Mammary epithelial cell (primary cell): ENCODE measurements around the gene LRRC27.
"Not testable (repeated sequence)": the region's sequence is repeated elsewhere in the genome, so short reads cannot be mapped to it uniquely, and the experiment has no call there.

Experiments used
- EZH2 ChIP-seq: IDR thresholded peaks from 2 replicates; pipeline ENCODE4 v1.6.1; 2012; ENCODE audit warnings: low read length, inconsistent platforms, borderline replicate concordance
- TF ChIP-seq, protein P1 (sequence below), 2 donors: IDR thresholded peaks in 1 of 2; conservative IDR thresholded peaks in 1 of 2; 2 replicates each; pipeline ENCODE4 v1.5.1; 2011 to 2012; ENCODE audit warnings: inconsistent platforms in 2 of 2, low read length in 2 of 2, mild to moderate bottlenecking in 2 of 2, control low read depth in 1 of 2, low read depth in 1 of 2; ENCODE audit not compliant: insufficient read depth in 1 of 2; ENCODE audit errors: extremely low read depth in 1 of 2

DNA sequence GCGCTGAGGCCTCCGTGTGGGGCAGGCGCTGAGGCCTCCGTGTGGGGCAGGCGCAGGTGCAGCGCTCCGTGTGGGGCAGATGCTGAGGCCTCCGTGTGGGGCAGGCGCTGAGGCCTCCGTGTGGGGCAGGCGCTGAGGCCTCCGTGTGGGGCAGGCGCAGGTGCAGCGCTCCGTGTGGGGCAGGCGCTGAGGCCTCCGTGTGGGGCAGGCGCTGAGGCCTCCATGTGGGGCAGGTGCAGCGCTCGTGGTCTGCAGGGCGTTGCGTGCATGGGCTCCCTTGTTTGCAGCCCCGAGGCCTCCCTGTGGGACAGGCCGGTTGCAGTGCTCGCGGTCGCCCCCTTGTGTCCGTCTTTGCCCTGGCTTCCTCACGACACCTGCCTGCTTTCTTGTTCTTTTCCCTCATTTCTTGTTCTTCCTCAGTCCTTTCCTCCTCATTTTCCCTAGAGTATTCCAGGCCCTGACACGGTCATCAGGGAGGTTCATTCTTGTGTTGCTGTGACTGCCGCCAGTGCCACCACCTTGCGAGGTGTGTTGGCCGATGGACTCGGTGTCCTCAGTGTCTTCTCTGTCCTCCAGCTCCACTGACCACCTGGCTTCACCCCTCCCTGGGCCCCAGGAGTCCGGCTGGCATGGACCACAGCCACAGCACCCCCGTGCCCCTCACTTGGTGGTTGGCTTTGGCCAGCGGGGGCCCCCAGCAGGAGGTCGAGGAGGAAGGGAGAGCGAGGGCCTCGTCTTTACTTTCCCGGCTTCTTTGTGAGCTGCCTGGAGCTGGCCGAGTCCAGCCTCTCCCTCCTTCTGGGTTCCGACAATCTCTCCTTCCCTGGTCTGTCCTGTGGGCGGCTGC lies 20.7 kb downstream of the LRRC27 start:
- not testable (repeated sequence) for TF ChIP-seq EZH2
- TF ChIP-seq, protein P1, sequence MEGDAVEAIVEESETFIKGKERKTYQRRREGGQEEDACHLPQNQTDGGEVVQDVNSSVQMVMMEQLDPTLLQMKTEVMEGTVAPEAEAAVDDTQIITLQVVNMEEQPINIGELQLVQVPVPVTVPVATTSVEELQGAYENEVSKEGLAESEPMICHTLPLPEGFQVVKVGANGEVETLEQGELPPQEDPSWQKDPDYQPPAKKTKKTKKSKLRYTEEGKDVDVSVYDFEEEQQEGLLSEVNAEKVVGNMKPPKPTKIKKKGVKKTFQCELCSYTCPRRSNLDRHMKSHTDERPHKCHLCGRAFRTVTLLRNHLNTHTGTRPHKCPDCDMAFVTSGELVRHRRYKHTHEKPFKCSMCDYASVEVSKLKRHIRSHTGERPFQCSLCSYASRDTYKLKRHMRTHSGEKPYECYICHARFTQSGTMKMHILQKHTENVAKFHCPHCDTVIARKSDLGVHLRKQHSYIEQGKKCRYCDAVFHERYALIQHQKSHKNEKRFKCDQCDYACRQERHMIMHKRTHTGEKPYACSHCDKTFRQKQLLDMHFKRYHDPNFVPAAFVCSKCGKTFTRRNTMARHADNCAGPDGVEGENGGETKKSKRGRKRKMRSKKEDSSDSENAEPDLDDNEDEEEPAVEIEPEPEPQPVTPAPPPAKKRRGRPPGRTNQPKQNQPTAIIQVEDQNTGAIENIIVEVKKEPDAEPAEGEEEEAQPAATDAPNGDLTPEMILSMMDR (conservative IDR thresholded peaks at IDR 0.05 in 1 of 2, IDR thresholded peaks at IDR 0.05 in 1 of 2; ENCODE audit: extremely low read depth in 1 of 2, insufficient read depth in 1 of 2, low read depth in 1 of 2, low read length in 2 of 2), result peak; percentile 68 to 82
